ENCODE data around the gene ZNF219.
A peak's percentile ranks its signal among the peaks of the same experiment; 100 is the strongest.

DNA sequence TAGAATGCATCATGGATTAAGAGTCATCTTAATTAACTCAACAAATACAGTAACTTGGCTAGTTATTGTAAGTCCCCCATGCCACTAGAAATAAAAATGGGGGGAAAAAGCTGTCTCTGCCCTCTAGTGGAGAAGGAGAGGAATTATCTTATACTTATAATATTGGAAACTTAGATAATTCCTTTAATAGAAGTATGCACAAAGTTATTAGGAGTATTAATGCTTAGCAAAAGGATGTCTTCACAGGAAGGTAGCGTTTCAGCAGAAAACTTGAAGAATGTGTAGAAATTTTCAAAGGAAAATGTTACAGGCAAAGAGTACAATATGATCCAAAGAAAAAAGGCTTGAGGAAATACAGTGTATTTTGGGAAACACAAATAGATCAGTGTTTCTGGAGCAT, 37.6 kb upstream of the ZNF219 start:
- TF ChIP-seq, protein P1, sequence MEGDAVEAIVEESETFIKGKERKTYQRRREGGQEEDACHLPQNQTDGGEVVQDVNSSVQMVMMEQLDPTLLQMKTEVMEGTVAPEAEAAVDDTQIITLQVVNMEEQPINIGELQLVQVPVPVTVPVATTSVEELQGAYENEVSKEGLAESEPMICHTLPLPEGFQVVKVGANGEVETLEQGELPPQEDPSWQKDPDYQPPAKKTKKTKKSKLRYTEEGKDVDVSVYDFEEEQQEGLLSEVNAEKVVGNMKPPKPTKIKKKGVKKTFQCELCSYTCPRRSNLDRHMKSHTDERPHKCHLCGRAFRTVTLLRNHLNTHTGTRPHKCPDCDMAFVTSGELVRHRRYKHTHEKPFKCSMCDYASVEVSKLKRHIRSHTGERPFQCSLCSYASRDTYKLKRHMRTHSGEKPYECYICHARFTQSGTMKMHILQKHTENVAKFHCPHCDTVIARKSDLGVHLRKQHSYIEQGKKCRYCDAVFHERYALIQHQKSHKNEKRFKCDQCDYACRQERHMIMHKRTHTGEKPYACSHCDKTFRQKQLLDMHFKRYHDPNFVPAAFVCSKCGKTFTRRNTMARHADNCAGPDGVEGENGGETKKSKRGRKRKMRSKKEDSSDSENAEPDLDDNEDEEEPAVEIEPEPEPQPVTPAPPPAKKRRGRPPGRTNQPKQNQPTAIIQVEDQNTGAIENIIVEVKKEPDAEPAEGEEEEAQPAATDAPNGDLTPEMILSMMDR (conservative IDR thresholded peaks at IDR 0.05; ENCODE audit: low read length), result peak; percentile 95
- no peak for TF ChIP-seq EZH2phosphoT487 (IDR thresholded peaks at IDR 0.05; ENCODE audit: borderline replicate concordance, low read depth, low read length)
